ENCODE data around the gene LZTR1.
"Not testable (repeated sequence)": the region's sequence is repeated elsewhere in the genome, so short reads cannot be mapped to it uniquely, and the experiment has no call there.

LZTR1 gene

DNA sequence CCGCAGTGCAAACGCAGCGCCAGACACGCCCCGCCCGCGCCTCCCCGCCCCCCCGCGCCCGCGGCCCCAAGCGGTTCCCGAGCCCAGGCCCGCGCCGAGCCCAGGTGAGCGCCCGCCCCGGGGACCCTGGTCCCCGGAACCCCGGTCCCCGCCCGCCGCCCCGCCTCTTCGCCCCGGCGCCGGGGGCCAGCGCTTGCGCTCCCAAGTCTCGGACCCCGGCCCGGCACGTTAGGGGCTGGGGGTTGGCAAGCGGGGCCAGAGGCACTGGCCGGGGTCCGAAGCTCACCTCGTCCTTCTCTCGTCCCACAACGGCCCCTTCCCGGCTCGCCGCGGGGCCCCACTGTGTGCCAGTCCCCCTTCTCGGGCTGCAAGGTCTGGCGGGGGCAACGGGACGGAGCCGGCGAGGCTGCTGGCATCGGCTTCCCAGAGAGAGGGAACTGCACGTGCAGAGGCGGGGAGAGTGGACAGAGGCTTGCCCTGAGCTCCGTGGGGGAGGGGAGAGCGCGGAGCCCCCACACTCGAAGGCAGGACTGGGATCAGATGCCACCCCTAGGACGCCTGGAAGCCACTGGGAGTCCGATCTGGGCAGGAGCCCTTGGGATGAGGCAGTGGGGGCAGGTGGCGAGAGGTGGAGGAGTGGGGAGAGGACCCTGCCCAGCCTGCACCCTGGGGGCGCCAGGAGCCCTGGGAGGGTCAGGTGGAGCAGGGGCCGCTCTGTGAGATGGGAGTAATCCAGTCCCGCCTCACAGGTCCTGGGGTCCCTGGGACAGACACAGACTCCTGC lies 16.8 kb upstream of the LZTR1 start:
- DNase-seq (ENCODE audit: low read depth in 4 of 4, low spot score in 1 of 4) = no peak

DNA sequence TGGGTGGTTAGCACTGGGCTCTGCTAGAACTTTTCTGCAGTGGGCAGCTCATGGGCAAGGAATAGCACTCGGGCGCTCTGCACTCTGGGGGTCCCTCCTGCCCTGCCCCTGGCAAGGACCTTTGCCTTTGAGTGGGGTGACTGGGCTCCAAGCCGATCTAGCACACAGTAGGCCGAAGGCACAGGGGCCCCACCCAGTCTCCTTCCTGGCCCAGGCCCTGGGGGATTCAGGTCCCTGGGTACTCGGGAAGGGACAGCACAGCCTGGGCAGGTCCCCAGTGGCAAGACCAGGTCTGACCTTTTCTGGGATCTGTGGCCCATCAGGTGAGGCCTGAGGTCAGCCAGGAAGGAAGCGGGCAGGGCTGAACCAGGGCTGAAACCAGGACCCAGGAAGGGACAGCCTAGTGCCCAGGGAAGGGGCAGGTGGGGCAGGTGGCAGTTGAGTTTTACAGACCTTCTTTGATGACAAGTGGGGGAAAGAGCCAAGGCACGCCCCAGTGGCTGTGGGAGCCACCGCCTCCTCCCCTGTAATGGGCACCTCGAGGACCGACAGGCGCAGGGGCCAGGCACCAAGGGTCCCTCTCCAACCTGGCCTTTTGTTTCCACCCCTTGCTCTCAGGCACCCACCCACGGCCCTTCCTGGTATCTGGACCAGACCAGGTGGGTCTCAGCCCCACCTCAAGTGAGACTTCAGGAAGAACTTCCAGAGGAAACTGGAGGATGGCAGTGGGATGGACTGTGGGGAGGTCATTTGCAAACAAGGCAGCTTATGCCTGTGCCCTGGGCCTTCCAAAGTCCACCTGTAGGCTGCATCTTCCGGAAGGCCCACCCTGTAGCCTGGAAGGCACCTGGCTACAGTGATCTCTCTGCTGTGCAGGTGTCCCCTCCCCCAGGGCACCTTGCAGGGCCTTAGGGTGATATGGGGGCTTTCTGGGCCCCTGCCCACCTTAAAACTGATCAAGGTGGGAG lies 15.9 kb upstream of the LZTR1 start:
- DNase-seq (ENCODE audit: low read depth in 4 of 4, low spot score in 1 of 4) = no peak

DNA sequence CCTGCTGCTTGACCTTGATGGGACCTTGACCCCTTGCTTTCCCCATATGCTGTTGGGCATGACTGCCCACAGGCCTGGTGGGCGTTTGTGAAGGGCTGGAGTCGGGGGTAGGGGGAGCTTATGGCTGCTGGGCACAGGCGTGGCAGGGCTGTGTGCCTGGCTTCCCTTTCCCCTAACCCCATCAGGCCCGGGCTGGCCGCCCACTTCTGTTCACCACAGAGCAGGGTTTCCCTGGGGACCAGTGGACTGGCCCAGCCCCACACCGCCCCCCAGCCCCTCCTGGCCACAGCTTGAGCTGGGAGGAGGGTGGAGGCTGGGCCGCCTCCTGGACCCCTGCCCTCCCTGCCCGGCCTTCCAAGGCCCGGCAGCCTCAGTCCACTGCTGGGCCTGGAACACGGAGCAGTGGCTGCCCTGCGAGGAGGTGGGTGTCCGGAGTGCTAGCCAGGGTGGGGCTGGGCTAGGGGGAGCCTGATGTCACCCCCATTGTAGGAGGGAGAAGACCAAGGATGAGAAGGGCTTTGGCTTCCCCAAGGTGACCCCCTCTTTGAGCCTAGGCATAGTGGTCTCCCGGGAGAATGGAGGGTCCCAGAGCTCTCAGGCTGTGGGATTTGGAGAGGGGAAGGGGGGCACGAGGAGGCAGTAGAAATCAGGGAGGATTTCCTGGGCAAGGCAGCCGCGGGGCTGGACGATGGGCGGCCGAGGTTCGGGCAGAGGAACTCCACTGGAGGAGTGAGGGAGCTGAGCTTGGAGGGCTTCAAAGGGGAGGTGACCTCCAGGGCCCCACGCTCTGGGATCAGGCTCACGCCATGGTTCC lies 15.0 kb upstream of the LZTR1 start, which contains the start of gene AIFM3:
TSS of gene AIFM3 (plus strand) at position 373 of the 814 bp plus-strand sequence. CDS start 690 bp downstream, outside the sequence.
- DNase-seq (ENCODE audit: low read depth in 4 of 4, low spot score in 1 of 4) = no peak

DNA sequence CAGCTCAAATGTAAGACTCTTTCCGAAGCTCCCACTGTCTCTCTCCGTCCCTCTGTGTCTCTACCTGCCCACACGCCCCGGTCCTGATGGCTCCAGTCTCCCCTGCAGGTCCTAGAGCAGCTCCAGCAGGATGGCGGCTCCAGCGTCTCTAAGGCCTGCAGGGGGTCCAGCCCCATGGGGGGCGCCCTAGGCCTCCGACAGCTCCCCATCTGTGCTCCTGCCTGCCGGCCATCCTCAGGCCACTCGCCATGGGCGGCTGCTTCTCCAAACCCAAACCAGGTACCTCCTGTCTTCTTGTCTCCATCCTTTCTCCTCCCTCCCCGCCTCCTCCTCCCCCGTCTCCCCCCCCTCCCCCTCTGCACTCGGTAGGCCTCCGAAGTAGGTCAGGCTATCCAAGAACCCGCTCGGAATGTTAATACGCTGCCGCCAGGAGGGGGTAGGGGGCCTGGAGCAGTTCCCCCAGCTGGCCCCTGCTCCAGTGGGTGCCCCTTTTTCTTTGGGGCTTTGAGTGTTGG lies 14.3 kb upstream of the LZTR1 start:
- DNase-seq (ENCODE audit: low read depth in 4 of 4, low spot score in 1 of 4) = no peak

DNA sequence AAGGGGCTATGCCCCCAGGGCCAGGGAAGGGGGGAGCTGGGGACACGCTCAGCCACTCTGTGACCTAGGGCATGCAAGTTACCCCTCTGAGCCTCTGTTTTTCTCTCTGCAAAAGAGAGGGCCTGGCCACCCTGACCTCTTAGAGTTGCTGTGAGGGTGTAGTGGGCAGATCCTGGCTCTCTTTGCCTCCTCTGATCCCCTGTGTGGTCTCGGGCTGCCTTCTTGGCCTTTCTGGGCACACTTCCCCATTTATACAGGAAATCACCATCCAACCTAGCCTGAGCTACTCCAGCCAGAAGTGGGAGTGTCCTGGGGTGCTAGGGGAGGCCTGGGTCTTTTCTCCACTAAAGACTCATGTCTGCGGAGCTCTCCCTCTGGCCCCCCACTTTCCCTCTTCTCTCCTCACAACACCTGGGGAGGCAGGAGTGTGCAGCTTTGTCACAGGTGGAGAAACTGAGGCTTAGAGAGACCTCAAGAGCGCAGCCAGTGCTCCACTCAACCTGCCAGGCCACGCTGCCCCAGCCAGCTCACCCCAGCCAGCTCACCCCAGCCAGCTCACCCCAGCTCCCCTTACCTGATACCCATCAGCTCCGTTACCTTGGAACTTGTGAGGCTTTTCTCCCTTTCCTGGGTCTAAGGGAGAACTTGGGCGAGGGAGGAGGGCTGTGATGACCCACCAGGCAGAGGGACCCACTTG lies 13.7 kb upstream of the LZTR1 start:
- DNase-seq (ENCODE audit: low read depth in 4 of 4, low spot score in 1 of 4) = no peak

DNA sequence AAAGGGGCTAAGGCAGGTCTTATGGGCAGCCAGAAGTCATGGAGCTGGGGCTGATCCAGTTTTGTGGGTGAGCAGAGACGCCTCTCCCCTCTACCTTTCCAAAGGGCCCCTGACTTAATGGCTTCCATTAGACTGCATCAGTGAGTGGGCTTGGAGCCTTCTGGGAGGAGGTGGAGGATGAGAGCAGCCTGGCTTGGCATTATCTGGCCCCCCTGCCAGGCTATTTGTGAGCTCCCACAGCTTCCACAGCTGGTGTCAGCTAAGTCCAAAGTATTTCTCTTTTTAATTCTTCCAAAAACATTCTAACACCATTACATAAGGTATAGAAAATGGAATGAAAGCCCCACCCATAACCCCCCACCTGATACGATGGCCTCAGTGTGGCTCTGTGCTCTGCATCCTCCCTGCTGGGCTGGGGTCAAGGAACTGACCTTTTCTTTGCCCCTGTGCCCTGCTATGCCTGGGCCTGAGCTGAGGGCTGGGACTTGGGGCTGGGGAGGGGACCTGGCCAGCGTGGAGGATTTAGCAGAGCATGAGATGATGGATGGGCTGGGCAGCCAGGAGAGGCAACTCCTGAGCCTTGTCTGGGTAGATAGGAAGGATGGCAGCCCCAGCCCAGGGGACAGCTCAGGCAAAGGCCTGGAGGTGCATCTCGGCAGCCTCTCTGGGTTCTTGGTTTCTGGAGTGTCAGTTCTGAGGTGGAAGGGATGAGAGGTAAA lies 11.0 kb upstream of the LZTR1 start:
- DNase-seq (ENCODE audit: low read depth in 4 of 4, low spot score in 1 of 4) = no peak

DNA sequence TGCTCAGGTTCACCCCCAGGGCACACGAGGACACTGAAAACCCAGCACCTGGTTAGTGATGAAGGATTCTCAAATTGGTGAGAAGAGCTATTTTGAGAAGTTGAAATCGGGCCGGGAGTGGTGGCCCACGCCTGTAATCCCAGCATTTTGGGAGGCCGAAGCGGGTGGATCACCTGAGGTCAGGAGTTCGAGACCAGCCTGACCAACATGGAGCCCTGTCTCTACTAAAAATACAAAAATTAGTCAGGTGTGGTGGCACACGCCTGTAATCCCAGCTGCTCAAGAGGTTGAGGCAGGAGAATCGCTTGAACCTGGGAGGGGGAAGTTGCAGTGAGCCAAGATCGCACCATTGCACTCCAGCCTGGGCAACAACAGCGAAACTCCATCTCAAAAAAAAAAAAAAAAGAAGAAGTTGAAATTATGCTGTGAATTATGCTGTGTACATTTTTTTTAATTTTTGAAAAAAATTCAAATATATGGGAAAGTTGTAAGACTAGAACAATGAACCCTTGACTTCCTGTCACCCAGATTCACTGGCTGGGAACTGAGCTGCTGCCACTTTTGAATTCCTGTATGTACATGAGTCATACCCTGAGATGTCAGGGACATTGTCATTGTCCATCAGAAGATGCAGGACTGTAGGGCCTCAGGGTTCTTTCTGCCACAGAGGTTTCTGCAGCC lies 9.9 kb upstream of the LZTR1 start:
- DNase-seq (ENCODE audit: low read depth in 4 of 4, low spot score in 1 of 4) = not testable (repeated sequence)

DNA sequence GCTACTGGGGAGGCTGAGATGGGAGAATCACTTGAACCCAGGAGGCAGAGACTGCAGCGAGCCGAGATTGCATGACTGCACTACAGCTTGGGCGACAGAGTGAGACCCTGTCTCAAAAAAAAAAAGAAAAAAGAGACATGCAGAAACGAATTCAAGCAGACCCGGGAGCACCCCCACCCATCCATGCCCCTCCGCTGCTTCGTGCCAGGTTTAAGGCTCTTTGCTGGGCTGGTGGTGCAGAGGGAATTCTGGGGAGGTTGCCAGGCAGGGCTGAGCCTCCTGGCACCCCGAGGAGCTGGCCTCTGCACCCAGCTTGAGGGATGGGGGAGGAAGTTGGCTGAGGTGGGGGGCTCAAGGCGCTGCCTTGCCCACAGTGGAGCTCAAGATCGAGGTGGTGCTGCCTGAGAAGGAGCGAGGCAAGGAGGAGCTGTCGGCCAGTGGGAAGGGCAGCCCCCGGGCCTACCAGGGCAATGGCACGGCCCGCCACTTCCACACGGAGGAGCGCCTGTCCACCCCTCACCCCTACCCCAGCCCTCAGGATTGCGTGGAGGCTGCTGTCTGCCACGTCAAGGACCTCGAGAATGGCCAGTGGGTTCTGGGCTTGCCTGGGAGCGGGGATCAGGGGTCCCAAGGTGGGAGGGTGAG lies 9.0 kb upstream of the LZTR1 start:
- DNase-seq (ENCODE audit: low read depth in 4 of 4, low spot score in 1 of 4) = no peak

DNA sequence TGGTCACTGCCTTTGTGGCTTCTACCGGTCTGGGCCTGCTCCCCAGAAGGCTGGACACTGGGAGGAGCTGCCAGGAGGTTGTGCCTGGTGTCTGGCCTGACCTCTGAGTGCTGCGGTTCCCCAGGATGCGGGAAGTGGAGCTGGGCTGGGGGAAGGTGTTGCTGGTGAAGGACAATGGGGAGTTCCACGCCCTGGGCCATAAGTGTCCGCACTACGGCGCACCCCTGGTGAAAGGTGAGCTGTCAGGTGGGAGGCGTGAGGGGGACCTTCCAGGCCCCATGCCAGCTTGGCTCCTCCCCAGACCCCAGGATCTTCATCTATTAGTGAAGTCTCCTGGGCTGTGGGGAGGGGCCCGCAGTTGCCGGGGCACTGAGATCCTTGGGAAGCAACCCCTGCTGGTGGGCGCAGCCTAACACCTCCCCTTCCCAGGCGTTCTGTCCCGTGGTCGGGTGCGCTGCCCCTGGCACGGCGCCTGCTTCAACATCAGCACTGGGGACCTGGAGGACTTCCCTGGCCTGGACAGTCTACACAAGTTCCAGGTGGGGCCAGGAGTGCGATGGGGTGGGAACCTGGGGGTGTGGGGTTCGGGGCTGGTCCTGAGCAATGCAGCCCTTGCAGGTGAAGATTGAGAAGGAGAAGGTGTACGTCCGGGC lies 8.3 kb upstream of the LZTR1 start:
- DNase-seq (ENCODE audit: low read depth in 4 of 4, low spot score in 1 of 4) = no peak

DNA sequence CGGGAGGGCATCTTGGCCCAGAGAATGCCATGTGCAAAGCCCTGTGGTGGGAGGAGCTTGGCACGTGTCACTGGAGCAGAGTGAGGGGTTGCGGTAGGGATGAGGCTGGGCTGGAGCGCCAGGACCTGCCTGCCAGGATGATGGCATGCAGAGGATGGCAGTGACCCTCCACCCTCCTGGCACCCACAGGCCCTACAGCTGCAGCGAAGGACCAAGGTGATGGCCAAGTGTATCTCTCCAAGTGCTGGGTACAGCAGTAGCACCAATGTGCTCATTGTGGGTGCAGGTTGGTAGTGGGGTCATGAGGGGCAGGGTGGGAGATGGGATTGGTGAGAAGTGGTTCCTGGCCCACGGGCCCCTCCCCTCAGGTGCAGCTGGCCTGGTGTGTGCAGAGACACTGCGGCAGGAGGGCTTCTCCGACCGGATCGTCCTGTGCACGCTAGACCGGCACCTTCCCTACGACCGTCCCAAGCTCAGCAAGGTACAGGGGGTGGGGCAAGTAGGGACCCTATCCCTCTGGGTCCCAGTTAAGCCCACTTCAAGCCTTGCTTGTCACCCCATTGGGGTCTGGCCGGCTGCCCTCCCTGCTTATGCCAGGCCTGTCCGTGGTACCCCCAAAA lies 7.7 kb upstream of the LZTR1 start:
- no peak for DNase-seq (ENCODE audit: low read depth in 4 of 4, low spot score in 1 of 4)

DNA sequence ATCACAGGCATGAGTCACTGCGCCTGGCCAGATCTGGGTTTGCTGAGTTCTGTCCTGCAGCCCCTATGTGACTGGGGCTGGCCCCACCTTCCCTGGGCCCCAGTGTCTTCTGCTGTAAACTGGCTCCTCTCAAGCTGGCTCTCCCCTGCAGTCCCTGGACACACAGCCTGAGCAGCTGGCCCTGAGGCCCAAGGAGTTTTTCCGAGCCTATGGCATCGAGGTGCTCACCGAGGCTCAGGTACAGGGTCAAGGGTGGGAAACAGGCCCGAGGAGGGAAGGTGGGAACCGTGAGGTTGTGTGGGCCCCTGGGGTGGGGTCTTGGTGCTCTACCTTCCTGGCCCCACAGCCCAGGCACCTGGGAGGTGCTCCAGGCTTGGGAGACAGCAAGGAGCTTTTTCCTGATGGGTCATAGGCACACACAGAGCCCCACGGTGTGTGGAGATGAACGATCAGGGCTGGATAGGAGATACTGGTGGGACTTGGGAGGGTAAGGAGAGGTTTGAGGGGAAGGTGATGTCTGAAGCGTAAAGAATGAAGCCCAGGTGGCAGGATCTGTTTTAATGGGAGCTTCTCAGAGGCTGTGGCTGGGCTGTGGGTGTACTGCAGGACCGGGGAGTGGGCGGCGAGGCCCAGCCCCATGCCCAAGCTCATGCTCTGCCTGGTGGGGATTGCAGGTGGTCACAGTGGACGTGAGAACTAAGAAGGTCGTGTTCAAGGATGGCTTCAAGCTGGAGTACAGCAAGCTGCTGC lies 6.4 kb upstream of the LZTR1 start:
- no peak for DNase-seq (ENCODE audit: low read depth in 4 of 4, low spot score in 1 of 4)

DNA sequence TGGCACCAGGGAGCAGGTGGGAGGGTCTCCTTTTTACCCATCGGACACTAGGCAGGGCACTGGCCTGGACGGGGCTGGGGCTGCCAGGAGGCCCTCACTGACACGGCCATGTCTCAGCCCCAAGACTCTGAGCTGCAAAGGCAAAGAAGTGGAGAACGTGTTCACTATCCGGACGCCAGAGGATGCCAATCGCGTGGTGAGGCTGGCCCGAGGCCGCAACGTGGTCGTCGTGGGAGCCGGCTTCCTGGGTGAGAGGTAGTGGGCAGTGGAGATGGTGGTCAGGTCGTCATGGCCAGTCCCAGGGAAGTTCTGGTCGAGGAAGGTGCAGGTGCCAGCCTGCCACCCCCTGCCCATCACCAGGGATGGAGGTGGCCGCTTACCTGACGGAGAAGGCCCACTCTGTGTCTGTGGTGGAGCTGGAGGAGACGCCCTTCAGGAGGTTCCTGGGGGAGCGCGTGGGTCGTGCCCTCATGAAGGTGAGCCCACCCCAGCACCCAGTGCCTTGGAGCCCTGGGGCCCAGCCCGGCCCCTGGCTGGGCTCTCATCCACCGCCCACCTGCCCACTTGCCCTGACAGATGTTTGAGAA lies 5.7 kb upstream of the LZTR1 start:
- DNase-seq (ENCODE audit: low read depth in 4 of 4, low spot score in 1 of 4) = no peak

DNA sequence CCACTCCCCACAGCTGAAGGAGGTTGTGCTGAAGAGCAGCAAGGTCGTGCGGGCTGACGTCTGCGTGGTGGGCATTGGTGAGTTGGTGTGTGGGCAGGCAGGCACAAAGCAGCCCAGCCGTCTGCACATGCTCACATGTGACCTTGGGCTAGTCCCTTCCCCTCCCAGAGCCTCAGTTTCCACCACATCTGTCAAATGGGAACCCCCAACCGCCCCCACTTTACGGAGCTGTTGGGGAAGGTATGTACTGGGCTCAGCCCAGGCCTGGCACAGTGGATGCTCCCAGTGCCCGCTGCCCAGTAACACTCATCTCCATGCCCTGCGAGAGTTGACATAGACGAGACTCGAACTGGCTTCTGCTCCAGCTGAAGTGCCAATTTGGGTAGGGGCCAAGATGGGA lies 5.1 kb upstream of the LZTR1 start:
- no peak for DNase-seq (ENCODE audit: low read depth in 4 of 4, low spot score in 1 of 4)

DNA sequence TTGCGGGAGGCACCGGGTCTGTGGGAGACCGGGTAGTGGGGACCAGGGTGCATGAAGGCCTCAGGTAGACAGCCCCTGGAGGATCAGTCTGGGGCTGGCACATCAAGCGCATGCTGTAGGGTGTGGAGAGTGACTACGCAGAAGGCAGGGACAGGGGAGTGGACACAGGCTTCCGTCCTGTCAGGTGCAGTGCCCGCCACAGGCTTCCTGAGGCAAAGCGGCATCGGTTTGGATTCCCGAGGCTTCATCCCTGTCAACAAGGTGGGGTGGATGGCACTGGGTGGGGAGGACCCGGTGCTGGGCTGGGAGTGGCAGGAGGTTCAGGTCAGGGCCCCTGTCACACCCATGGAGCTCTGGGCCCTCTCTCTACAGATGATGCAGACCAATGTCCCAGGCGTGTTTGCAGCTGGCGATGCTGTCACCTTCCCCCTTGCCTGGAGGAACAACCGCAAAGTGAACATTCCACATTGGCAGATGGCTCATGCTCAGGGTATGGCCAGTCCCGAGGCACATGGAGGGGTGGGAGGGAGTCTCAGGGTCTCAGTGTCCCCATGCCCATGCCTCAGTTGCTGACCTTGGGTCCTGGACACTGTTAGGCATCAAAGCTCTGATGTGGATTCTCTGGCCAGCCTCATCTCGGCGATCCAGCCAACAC lies 4.5 kb upstream of the LZTR1 start:
- no peak for DNase-seq (ENCODE audit: low read depth in 4 of 4, low spot score in 1 of 4)

DNA sequence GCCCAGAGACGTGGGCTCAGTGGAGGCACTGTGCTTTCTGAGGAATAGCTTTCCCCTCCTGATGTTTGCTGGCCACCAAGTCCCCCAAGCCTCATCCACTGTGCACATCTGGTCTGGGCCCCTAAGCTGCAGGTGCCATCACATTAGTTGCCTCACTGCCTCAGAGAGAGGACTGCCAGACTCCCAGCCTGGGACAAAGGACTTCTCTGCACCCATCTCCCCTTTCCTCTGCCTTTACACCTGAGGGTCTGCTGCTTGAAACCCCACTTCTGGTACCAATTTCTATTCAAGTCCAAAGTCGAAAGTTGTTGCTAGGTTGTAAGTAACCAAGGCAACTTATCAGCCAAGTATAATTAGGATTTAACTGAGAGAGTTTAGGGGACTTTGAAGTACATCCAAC lies 3.7 kb upstream of the LZTR1 start:
- no peak for DNase-seq (ENCODE audit: low read depth in 4 of 4, low spot score in 1 of 4)

DNA sequence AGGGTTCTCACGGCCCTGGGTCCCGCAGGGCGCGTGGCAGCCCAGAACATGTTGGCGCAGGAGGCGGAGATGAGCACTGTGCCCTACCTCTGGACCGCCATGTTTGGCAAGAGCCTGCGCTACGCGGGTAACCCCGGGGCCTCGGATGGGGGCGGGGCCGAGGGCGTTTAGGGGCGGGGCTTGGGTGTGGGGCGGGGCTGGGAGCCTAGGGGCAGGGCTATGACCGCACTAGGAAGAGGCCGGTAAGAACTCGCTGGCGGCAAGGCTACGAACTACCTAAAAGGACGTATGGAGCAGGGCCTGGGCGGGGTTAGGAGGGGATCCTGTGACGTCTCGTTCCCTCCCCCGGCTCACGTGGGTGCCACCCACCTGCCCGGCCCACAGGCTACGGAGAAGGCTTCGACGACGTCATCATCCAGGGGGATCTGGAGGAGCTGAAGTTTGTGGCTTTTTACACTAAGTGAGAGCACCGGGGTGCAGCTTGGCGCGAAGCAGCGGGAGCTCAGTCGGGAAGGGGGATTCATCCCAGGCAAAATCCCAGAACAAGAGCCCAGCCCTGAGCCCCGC lies 2.8 kb upstream of the LZTR1 start:
- peak in 3 of 4 experiments; percentile 43 to 70 (median 59) for DNase-seq (ENCODE audit: low read depth in 4 of 4, low spot score in 1 of 4)

Data from stimulated activated CD4-positive, alpha-beta T cell treated with anti-CD3 and anti-CD28 coated beads, Interleukin-1b, Interleukin-23, amount 100 ng/mL, for 24 hours (primary cell).